Fibroblast of villous mesenchyme (primary cell): Measurements from ENCODE around the gene TASP1. TPM values are rescaled to one million over a fixed set of nuclear protein-coding genes. Genes with fewer than 3 reads are reported as not detected.
"Not testable (repeated sequence)": the region's sequence is repeated elsewhere in the genome, so short reads cannot be mapped to it uniquely, and the experiment has no call there.

Experiments used
- DNase-seq: peaks from one replicate; pipeline ENCODE4 v3.0.0-alpha.2; 2010; ENCODE audit warnings: low read depth
- H3K4me3 ChIP-seq: 2 replicates; pipeline ENCODE4 v1.5.1; 2011; ENCODE audit warnings: low read depth, mild to moderate bottlenecking, low read length
- CTCF ChIP-seq: IDR thresholded peaks from 2 replicates; pipeline ENCODE4 v1.5.1; 2012; ENCODE audit warnings: low read depth, mild to moderate bottlenecking, low read length; ENCODE audit not compliant: insufficient read depth
- total RNA-seq: library from RNA; depleted of rRNA; stranded (reverse); fragments of >200 nt; gene quantifications from 2 replicates; pipeline ENCODE4 v1.2.3, GENCODE V29; 2012

TASP1 gene
- total RNA-seq, 1 donor, result 9.5 TPM

DNA sequence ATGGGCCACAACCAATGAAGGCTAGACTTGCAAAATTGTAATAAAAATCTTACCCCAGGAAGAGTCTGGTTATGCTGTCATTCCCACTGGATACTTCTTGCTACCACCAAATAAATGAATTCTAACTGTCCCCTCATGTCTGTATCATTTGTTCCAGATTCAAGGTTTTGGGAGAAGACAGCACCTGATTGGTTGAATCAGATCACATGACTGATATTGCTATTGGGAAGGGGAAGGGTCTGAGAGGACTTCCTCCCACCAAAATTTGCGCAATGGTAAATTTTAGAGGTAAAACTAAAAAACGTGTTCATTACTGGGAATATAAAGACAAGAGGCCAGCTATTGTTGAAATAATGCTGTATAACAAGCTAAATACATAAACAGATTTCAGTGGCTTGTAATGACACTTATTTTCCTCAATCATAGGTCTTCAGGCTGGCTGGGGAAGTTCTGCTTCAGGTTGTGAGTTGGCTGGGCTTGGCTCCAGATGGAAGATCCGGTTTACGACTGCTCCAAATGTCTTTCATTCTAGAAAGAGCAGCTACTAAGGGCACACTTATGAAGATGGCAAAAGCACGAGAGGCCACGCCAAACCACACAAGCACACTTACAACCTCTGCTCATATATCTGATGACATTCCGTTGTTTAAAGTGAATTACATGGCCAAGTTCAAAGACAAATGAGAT lies 27.1 kb upstream of the TASP1 start:
- no peak overlapping the region for H3K4me3 ChIP-seq
- no peak for DNase-seq
- no peak for TF ChIP-seq CTCF

DNA sequence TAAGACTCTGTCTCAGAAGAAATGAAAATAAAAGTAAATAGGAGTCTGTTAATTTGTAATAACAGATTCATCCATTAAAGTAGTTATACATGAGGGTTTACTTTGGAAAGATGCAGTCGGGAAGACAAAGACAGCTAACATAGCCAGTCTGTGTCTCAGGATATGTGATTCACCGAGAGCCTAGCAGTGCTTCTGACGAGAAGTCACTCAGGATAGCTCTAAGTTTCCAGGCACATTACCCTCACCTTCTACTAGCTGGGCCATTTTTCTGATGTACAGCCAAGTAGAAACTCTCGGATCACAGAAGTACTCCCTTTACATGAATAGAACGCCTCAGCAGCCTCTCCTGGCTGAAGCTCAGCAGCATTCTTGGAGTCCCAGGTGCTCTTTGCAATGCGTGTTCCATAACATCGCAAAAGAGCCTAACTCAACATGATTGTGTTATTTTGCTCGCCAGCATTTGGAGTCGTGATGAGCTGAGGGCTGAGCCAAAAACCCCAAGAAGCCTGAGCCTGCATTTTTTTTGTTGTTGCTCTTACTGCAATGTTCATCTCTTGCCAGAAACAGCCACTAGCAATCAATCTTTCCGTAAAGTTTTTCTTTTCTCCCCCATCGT lies 22.4 kb upstream of the TASP1 start:
- TF ChIP-seq CTCF, result no peak
- no peak overlapping the region for H3K4me3 ChIP-seq
- no peak for DNase-seq

GRCh38 chr20:13659288-13659687 lies 20.6 kb upstream of the TASP1 start:
- TF ChIP-seq CTCF, result no peak
- no peak overlapping the region for H3K4me3 ChIP-seq
- DNase-seq, result no peak

- not testable (repeated sequence) for H3K4me3 ChIP-seq, DNase-seq
Observed at GRCh38 chr20:13658060-13658459, 19.3 kb upstream of the TASP1 start.

DNA sequence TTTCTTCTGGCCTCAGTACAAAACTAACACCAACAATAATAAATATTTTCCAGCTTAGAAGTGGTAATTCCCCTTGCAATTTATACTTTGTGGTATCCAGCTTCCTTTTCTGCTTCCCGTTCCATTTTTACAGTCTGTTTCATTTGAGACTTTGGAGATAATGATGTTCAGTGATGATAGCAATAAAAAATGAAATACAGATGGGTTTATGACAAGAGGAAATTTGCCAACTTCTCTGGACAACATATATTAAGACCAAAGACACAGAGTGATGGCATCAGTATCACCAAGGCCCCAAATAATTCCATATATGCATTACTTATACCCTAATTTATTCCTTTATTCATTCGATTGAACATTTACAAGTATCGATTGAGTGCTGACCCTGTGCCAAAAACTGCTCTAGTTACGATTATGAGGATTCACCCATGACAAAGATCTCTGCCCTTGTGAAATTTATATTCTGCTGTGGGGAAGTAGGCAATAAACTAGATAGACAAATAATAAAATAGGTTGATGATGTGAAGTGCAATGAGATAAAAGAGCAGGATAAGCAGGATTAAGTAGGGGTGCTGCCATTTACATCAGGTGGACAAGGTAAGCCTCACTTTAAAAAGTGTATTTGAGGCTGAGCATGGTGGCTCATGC lies 18.1 kb upstream of the TASP1 start:
- no peak for DNase-seq
- H3K4me3 ChIP-seq, result no peak overlapping the region
- no peak for TF ChIP-seq CTCF

DNA sequence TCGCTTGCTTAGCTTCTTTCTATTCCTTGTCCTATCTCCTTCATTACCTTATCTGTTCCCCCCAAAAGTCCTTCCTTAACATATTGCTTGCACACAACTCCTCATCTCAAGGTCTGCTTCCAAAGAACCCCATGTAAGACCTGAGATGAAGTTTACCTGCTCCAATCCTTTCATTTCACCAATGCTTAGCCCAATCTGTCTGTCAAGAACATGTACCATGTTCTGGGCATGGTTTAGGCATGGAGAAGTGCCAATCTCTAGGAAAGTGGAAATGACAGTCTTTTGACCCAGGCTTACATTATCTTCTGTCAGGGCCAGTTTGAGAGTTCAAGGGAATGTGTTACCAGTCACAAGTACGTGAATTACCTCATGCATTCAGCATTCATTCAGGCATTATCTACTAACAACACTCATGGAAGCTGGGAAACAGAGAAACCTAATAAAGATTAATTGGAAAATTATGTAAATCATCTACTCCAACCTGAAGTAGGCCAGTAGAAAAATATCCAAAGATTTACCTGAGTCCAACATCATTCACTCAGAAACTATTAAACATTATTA lies 15.8 kb upstream of the TASP1 start:
- DNase-seq, result no peak

More for the DNA sequence above, 15.8 kb upstream of the TASP1 start:
- H3K4me3 ChIP-seq, result no peak overlapping the region
- no peak for TF ChIP-seq CTCF
